Caki2 (cell line): ENCODE measurements around the gene ZNF808. TPM values are rescaled to one million over a fixed set of nuclear protein-coding genes. Genes with fewer than 3 reads are reported as not detected.
A peak's percentile ranks its signal among the peaks of the same experiment; 100 is the strongest.
"Not testable (repeated sequence)": the region's sequence is repeated elsewhere in the genome, so short reads cannot be mapped to it uniquely, and the experiment has no call there.

Source experiments
- DNase-seq: peaks from one replicate; pipeline ENCODE4 v3.0.0-alpha.2; 2015; ENCODE audit warnings: low read depth
- in situ Hi-C: cut with HindIII; loops from 2 replicates; pipeline ENCODE4 v1.10.0; 2016; ENCODE audit warnings: low sequenced_read_pairs, low pct_unique_long_range_greater_than_20kb, mixed read lengths
- total RNA-seq: library from RNA; depleted of rRNA; stranded (reverse); fragments of >200 nt; shearing (Covaris generic); gene quantifications from 2 replicates; pipeline ENCODE4 v1.2.3, GENCODE V29; 2014; ENCODE audit warnings: low replicate concordance

ZNF808 gene
- total RNA-seq, 1 experiment from 2014 or later, result 8.1 TPM

- no peak for DNase-seq
- in situ Hi-C loops, result no loop called here
These were observed 5.0 kb downstream of the ZNF808 start for GRCh38 chr19:52532480-52532879.

- DNase-seq, result no peak
- in situ Hi-C loops, result no loop called here
These were observed 6.4 kb downstream of the ZNF808 start for GRCh38 chr19:52533901-52534300.

- in situ Hi-C loops, DNase-seq: not testable (repeated sequence)
These were observed 7.9 kb downstream of the ZNF808 start for GRCh38 chr19:52535385-52535770.

GRCh38 chr19:52535771-52536447 lies 8.4 kb downstream of the ZNF808 start:
- in situ Hi-C loops, result no loop called here
- no peak for DNase-seq

GRCh38 chr19:52536448-52536800 lies 9.0 kb downstream of the ZNF808 start:
- no peak for DNase-seq

GRCh38 chr19:52538815-52539214 lies 11.3 kb downstream of the ZNF808 start:
- in situ Hi-C loops, DNase-seq: not testable (repeated sequence)

More at GRCh38 chr19:52536448-52536800, 9.0 kb downstream of the ZNF808 start:
- in situ Hi-C loops, result no loop called here

- DNase-seq, result peak; percentile 34
- in situ Hi-C loops, result not testable (repeated sequence)
These were observed 13.7 kb downstream of the ZNF808 start for GRCh38 chr19:52541176-52541575.

- no peak for DNase-seq
- in situ Hi-C loops, result no loop called here
These were observed 14.1 kb downstream of the ZNF808 start for GRCh38 chr19:52541608-52542007.

- DNase-seq, in situ Hi-C loops: not testable (repeated sequence)
These were observed 15.1 kb downstream of the ZNF808 start for GRCh38 chr19:52542541-52542940.

- in situ Hi-C loops, result no loop called here
- DNase-seq, result no peak
These were observed 15.7 kb downstream of the ZNF808 start for GRCh38 chr19:52542984-52543664.

GRCh38 chr19:52554216-52554971 lies 26.9 kb downstream of the ZNF808 start:
- no peak for DNase-seq
- in situ Hi-C loops, result no loop called here

GRCh38 chr19:52557231-52557995 lies 29.9 kb downstream of the ZNF808 start:
- no peak for DNase-seq
- in situ Hi-C loops, result no loop called here

- DNase-seq, in situ Hi-C loops: not testable (repeated sequence)
These were observed 31.4 kb downstream of the ZNF808 start for GRCh38 chr19:52558732-52559445.

- DNase-seq, in situ Hi-C loops: not testable (repeated sequence)
These were observed 34.1 kb downstream of the ZNF808 start for GRCh38 chr19:52561611-52562010.

- DNase-seq, result no peak
- in situ Hi-C loops, result no loop called here
These were observed 38.7 kb downstream of the ZNF808 start for GRCh38 chr19:52566121-52566520.

GRCh38 chr19:52566588-52566987 lies 39.1 kb downstream of the ZNF808 start:
- in situ Hi-C loops, result no loop called here
- peak; percentile 68 for DNase-seq

- in situ Hi-C loops, result no loop called here
These were observed 40.5 kb downstream of the ZNF808 start for GRCh38 chr19:52567921-52568320.

GRCh38 chr19:52569638-52569999 lies 42.2 kb downstream of the ZNF808 start:
- DNase-seq, in situ Hi-C loops: not testable (repeated sequence)

More at GRCh38 chr19:52567921-52568320, 40.5 kb downstream of the ZNF808 start:
- DNase-seq, result no peak
